ENCODE data around the gene LOX.

LOX gene, protein sequence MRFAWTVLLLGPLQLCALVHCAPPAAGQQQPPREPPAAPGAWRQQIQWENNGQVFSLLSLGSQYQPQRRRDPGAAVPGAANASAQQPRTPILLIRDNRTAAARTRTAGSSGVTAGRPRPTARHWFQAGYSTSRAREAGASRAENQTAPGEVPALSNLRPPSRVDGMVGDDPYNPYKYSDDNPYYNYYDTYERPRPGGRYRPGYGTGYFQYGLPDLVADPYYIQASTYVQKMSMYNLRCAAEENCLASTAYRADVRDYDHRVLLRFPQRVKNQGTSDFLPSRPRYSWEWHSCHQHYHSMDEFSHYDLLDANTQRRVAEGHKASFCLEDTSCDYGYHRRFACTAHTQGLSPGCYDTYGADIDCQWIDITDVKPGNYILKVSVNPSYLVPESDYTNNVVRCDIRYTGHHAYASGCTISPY

DNA sequence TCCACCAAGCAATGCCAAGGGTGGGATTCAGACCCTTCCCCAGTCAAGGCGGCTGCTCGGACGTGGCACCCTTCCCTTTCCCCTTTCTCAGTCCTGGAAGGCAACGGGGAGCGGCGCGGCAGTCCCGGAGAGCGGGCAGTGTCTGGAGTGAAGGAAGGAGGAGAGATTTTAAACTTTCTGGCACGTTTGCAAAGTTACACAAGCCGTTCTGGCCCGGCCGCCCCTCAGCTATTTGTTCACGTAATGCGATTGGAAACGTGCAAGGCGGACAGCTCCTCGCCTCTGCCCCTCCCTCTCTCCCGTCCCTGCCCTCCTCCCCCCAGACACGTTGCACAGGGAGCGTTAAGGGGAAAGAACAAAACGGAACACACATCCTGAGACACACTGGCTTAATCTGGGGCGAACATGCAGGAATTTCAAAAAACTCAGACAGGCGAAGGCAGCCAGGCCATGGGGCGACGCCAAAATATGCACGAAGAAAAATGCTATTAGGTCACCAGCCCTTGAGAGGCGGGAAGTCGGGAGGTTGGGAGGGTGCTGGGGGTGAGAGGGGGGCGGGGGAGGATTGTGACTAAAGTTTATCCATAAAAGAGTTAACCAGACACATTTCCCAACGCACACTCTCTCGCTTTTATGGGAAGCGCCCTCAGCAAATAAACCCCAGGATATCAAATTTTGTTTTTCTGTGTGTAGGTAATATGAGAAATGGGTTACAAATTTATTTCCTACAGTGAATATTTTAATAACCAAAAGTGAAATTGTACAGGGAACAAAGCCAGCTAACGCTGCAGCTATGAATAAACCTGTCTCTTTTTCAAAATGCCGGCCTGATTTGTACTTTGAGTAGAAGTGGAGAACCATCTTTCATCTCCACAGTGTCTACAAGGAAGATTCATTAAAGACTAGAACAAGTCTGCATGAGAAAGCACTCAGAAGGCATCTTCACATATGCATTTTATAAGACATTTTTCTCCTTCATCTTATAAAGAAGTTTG is at the start of gene LOX:
LOX (minus strand) TSS at position 144 of the 995 bp plus-strand sequence. CDS start 274 bp downstream, outside the sequence.
- DNase-seq = peak; percentile 100

GRCh38 chr5:122126756-122127321 is 48.8 kb upstream of the LOX start:
- DNase-seq = peak; percentile 42

- DNase-seq = peak; percentile 89
These were observed 48.2 kb upstream of the LOX start for GRCh38 chr5:122126177-122126755.

DNA sequence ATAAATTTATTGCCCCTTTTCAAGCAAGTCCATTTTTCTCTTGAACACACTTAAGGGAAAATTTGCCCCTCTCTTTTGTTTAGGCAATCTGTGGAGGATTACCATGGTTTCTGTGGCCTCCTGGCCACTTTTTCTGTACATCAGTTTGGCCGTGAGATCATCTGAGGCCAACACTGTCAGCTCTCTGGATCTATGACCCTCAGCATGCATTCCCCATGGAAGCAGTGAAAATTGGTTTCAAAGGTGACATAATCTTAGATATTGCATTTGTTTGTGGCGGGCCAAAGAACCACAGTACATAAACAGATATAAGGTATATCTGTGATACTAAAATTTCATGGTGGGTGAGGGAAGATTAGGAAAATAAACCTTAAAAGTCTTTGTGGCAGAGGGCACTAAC is 46.7 kb upstream of the LOX start:
- DNase-seq = no peak

- DNase-seq = peak; percentile 26
These were observed 43.7 kb upstream of the LOX start for GRCh38 chr5:122121479-122122465.

- DNase-seq = peak; percentile 43
These were observed 42.9 kb upstream of the LOX start for GRCh38 chr5:122120957-122121356.

DNA sequence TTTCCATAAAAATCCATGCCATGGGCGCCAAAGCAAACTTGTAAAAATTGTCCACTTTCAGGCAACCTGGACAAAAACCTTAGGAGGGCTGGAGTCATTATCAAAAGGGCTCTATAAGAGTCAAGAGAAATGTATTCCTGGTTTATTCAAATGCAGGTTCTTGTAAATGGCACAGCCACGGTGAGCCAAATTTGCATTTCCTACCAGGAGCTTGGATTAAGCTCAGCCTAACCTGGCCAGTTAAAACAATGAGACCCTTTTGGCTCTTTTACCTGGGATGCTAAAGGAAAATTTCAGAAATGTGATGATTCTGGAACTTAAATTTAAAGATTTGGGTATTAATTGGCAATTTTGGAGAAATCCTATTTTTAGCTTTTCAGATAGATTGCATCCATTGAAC is 42.4 kb upstream of the LOX start:
- DNase-seq = no peak

DNA sequence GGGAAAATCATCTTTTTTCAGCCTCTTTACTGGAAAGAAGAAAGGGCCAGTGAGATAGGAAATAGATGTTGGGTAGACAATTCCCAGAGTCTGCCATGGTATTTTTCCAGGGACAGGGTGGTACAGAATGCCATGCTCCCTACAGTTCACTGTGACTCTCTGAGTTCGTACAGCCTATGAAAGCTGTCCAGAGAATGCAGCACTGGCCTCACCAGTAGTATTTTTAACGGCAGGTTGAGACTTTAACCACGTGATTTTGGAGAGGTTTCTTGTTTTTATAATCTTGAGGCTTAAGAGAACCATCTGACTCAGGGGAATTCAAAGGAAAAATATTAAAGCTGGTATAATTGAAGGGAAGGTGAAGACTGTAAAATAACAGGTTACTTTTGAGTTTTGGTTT is 41.1 kb upstream of the LOX start:
- DNase-seq = no peak

DNA sequence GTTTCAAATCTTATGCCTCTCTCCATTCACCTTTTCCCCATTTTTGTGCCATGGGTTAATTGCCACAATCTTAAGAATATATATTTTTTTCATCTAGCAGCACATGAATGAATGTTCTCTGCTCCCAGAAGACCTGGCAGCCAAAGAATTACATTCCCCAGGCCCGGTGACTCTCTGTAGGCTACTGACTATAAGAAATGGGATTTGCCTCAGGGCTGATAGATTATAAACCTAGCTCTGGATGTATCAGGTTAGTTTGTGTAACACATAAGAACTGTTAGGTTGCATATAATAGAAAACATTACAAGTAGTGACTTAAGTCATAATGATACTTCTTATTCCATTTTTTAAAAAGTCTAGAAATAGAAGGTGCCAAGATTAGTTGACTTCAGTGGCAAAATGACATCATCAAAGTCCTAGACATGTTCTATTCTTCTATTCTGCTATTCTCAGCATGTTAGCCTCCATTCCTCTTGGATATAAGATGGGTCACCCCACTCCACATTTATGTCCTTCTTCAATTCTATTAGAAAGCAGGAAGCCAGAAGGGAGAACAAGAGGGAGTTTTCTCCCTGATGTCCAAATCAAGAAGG is 40.4 kb upstream of the LOX start:
- DNase-seq = no peak

DNA sequence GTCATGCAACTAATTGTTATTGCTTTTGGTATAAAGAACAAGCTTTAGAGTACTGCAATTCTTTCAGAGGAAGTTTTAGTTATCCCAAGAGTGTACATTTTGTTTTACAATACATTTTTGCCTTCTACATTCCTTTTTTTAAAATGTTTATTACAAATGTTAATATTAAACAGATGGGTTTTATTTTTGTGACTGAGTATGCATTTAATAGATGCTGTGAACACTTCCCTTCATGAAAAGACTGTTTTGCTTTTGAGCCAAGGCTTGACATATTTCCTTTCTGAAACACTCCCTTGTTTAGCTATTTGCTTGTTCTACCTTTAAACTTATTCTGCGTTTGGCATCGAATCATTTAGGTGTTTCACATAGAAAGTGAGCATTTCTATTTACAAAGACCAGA is 36.4 kb upstream of the LOX start:
- DNase-seq = no peak

DNA sequence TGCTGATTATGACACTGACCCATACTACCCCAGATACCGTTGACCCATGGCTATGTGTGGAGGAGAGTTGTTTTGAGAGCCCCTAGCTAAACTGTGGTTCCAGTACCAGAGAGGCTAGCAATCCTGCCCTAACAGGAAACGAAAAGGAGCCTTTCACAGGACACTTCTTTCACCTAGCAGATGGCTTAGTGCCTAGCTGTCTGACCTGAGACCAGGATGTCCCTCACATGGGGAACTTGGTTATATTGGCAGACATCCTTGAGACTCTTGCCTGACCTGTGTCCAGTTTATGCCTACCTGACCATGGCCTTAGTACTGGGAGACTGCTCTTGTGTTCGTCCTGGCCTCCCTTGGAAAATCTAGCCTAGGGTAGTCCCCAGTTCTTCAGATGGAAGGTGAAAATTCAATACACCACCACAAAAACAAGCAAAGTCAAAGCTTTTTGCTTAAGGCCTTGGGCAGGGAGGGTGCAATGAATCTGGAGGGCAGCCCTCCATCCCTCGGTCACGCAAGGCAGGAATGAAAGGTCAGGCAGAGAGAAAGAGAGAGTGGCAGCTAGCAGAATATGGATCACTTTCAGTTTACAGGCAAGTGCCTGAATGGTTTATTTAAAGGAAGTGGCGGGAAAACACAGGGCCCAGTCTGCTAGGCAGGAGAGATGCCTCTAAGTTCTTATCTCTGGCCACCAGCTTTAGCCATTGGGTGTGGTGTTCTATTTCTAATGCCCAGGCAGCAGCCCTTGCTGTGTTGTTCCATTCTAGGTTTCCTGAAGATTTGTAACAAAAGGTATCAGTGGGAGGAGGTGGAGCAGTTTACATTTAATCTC is 34.9 kb upstream of the LOX start:
- DNase-seq = no peak

DNA sequence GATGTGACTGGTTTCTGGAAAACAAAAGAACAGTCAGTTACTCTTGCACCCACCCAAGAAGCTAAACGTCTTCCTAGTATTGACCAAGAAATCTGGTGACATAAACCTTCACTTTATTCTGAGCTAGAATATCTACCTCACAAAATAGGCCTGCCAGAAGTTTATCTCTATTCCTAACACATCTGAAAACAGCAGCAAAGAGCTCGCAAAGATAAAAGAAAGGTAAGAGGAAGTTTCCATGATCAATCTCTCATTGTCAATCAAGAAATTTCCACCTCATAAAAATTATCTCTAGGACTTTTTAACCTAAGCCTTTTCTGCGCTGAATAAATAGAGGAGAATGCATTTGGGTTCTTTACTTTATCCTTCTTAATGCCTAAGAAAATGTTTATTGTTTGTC is 34.0 kb upstream of the LOX start:
- DNase-seq = no peak

- no peak for DNase-seq
These were observed 33.4 kb upstream of the LOX start for GRCh38 chr5:122111460-122111859.

- DNase-seq = no peak
These were observed 32.9 kb upstream of the LOX start for GRCh38 chr5:122110987-122111386.

- no peak for DNase-seq
These were observed 29.0 kb upstream of the LOX start for GRCh38 chr5:122107016-122107415.

GRCh38 chr5:122105909-122106308 is 27.9 kb upstream of the LOX start:
- DNase-seq = no peak

GRCh38 chr5:122102825-122103224 is 24.8 kb upstream of the LOX start:
- DNase-seq = peak; percentile 84

- peak; percentile 76 for DNase-seq
These were observed 23.7 kb upstream of the LOX start for GRCh38 chr5:122101636-122102285.

GRCh38 chr5:122099060-122099790 is 21.2 kb upstream of the LOX start:
- DNase-seq = peak; percentile 77
